Measurements from ENCODE around the gene GRIN1. TPM values are rescaled to one million over a fixed set of nuclear protein-coding genes. Genes with fewer than 3 reads are reported as not detected.

GRIN1 gene
- total and polyA plus RNA-seq, 2 of the 8 experiments (the other 6 are each of a cell fraction or from before 2014, with no cell fraction given) = 0.48 to 2.1 TPM

DNA sequence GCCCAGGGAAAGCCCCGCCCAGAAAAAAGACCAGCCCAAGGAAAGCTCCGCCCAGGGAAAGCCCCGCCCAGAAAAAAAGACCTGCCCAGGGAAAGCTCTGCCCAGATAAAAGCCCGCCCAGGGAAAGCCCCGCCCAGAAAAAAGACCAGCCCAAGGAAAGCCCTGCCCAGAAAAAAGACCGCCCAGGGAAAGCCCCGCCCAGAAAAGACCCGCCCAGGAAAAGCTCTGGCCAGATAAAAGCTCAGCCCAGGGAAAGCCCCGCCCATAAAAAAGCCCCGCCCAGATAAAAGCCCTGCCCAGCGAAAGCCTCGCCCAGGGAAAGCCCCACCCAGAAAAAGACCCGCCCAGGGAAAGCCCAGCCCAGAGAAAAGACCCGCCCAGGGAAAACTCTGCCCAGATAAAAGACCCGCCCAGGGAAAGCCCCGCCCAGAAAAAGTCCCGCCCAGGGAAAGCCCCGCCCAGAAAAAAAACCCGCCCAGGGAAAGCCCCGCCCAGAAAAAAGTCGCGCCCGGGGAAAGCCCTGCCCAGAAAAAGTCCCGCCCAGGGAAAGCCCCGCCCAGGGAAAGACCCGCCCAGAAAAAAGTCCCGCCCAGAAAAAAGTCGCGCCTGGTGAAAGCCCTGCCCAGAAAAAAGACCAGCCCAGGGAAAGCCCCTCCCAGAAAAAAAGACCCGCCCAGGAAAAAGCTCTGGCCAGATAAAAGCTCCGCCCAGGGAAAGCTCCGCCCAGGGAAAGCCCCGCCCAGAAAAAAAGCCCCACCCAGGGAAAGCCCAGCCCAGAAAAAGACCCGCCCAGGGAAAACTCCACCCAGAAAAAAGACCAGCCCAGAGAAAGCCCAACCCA, 11.9 kb downstream of the GRIN1 start:
- Histone ChIP-seq H3K4me2 (ENCODE audit: insufficient read depth in 1 of 2, low read depth in 2 of 2, low read length in 2 of 2) (no peak overlapping the region; a peak in 1 of 4 replicates), H4K91ac (replicated peaks; ENCODE audit: insufficient read length, low read length) (no peak overlapping the region)
- POLR2A ChIA-PET (ENCODE audit: partially characterized antibody) = interaction anchor here (0.6 to 1.7 kb wide), 7 partner anchors 13 to 803 kb away, joined by 3 to 4 read pairs (median 4); partner anchors contain the start of genes ANAPC2 and SSNA1

More for the DNA sequence above, 11.9 kb downstream of the GRIN1 start:
- Histone ChIP-seq H3K79me2 (ENCODE audit: control insufficient read depth in 1 of 2, insufficient read depth in 2 of 2, low read length in 2 of 2) (no peaks in the 10 kb centered on the region; a peak in 1 of 4 replicates), H3K9ac (replicated peaks in 1 of 4; ENCODE audit: extremely low read depth in 1 of 4, low read depth in 3 of 4, low read length in 3 of 4) (no peak overlapping the region), H3K4me3 (ENCODE audit: extremely low read depth in 1 of 4, insufficient read depth in 2 of 4, low read depth in 3 of 4, low read length in 4 of 4) (no peak overlapping the region), H2BK20ac (ENCODE audit: low read length) (no peak overlapping the region), H3K79me1 (ENCODE audit: low read depth, low read length) (no peaks in the 10 kb centered on the region), H3K23me2 (ENCODE audit: low read depth, low read length) (peaks cover 2% of the 10 kb centered on the region; the same call in 1 of the 2 replicates), H2AK5ac (ENCODE audit: low read depth, low read length) (no peak overlapping the region), H3K18ac (ENCODE audit: extremely low read depth, low read length) (no peak overlapping the region), H3K9me3 (ENCODE audit: insufficient read depth in 2 of 2, low read depth in 1 of 2, low read length in 1 of 2) (peaks cover 0 to 7% of the 10 kb centered on the region in 2 experiments; a peak in 3 of 4 replicates), H3K14ac (ENCODE audit: insufficient read length) (no peak overlapping the region), H2BK15ac (ENCODE audit: low read length) (no peak overlapping the region), H3K27ac (ENCODE audit: low read depth, low read length) (no peak overlapping the region), H4K8ac (ENCODE audit: extremely low read depth, insufficient read depth, low read length) (no peak overlapping the region), H4K5ac (ENCODE audit: insufficient read length, low read depth, low read length) (no peak overlapping the region), H3K4ac (replicated peaks; ENCODE audit: insufficient read length, low read depth, low read length) (no peak overlapping the region), H2BK5ac (ENCODE audit: low read depth, low read length) (no peak overlapping the region), H3K36me3 (ENCODE audit: control insufficient read depth in 2 of 4, insufficient read depth in 4 of 4, low read length in 3 of 4) (no peaks in the 10 kb centered on the region; a peak in 1 of 8 replicates), H2BK12ac (ENCODE audit: low read depth, low read length) (no peak overlapping the region), H3K27me3 (replicated peaks in 1 of 4; ENCODE audit: control insufficient read depth in 3 of 4, extremely low read depth in 1 of 4, insufficient read depth in 3 of 4, low read length in 3 of 4) (peaks cover 3 to 13% (median 12%) of the 10 kb centered on the region in 4 experiments; a peak in 6 of 7 replicates), H2AFZ (ENCODE audit: low read length) (no peak overlapping the region), H3K56ac (replicated peaks; ENCODE audit: insufficient read length, low read depth, low read length) (no peak overlapping the region), H3K4me1 (replicated peaks in 1 of 4; ENCODE audit: control insufficient read depth in 3 of 4, insufficient read depth in 4 of 4, low read length in 3 of 4) (peaks cover 0 to 9% (median 0%) of the 10 kb centered on the region in 4 experiments; a peak in 1 of 7 replicates), H2BK120ac (replicated peaks; ENCODE audit: low read depth, low read length) (no peak overlapping the region), H3K23ac (ENCODE audit: insufficient read length) (no peak overlapping the region), H4K20me1 (replicated peaks in 1 of 2; ENCODE audit: control insufficient read depth in 1 of 2, insufficient read depth in 2 of 2, low read length in 2 of 2) (peaks cover 3 to 21% of the 10 kb centered on the region in 2 experiments)
- CTCF ChIA-PET (ENCODE audit: partially characterized antibody) = interaction anchor here (0.6 to 3.6 kb wide), 12 partner anchors 12 to 206 kb away, joined by 3 to 24 read pairs (median 5); partner anchors contain the start of genes C8G, FBXW5 and GRIN1
- TF ChIP-seq EGR1 (IDR thresholded peaks at IDR 0.05; ENCODE audit: borderline replicate concordance, low read depth, low read length) (no peak), EZH2 (IDR thresholded peaks at IDR 0.05; ENCODE audit: low read depth, low read length, severe bottlenecking) (no peak), SP1 (IDR thresholded peaks at IDR 0.05; ENCODE audit: low read depth, low read length) (0 out of 2 replicates have a peak, but pooled peaks have one; percentile 15), SP4 (IDR thresholded peaks at IDR 0.05; ENCODE audit: low read length) (0 out of 2 replicates have a peak, but pooled peaks have one; percentile 57), MAFK (IDR thresholded peaks at IDR 0.05; ENCODE audit: low read depth, low read length) (no peak), HDAC6 (IDR thresholded peaks at IDR 0.05; ENCODE audit: low read depth, low read length) (no peak), SIX5 (IDR thresholded peaks at IDR 0.05; ENCODE audit: low read depth, low read length) (no peak), RAD21 (IDR thresholded peaks at IDR 0.05 in 1 of 2, conservative IDR thresholded peaks at IDR 0.05 in 1 of 2; ENCODE audit: low read depth in 2 of 2, low read length in 2 of 2) (no peak), BACH1 (IDR thresholded peaks at IDR 0.05; ENCODE audit: low read length) (no peak)
- no peak for FAIRE-seq
- 69% methylated on average over 7 of the region's 34 CpGs; no CpG with 5 or more reads in 1 of the 2 experiments for WGBS, 2 experiments (ENCODE audit: extremely low coverage in 1 of 2, insufficient coverage in 1 of 2, insufficient read length in 1 of 2, insufficient replicate concordance in 2 of 2, low coverage in 1 of 2, low lambda C conversion rate in 2 of 2, missing lambda C conversion rate in 1 of 2)
- DNase-seq (ENCODE audit: low read depth in 1 of 2, low spot score in 2 of 2) = peak in 1 of 2 experiments; percentile 73

Measured in H1 (cell line).